MM.1S (cell line): ENCODE results near the gene NCOR2.

ENCODE experiments used
- CTCF ChIP-seq: fragments of 300-600 bp; sonication (generic); IDR thresholded peaks from 2 replicates; pipeline ENCODE4 v1.5.1; 2016; ENCODE audit warnings: antibody characterized with exemption, low read length, mixed read lengths
- EZH2 ChIP-seq: fragments of 300-600 bp; sonication (generic); optimal IDR thresholded peaks from 2 replicates; pipeline ENCODE3; 2017; ENCODE audit warnings: low read depth, mild to moderate bottlenecking, antibody characterized with exemption, low read length, mixed read lengths

DNA sequence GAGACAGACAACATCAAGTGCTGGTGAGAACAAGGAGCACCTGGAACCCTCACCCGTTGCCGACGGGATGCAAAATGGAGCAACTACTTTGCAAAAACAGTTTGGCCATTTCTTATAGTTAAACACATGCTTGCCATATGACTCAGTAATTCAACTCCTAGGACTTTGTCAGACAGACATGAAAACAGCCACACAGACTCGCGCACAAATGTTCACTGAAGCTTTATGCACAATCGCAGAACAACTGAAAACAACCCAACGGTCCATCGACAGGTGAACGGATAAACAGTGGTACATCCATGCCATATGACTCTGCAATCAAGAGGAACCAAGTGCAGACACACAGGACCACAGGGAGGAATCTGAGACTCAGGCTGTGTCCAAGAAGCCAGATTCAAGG, 30.8 kb downstream of the NCOR2 start:
- TF ChIP-seq CTCF (no peak), EZH2 (no peak)
